GM12873 (cell line): ENCODE measurements around the gene SPANXN4.

Source experiments
- TF ChIP-seq, protein P1 (sequence below): IDR thresholded peaks from 2 replicates; pipeline ENCODE4 v1.5.1; 2012; ENCODE audit warnings: low read depth, mild to moderate bottlenecking, moderate library complexity, low read length, control low read depth; ENCODE audit not compliant: insufficient read depth; ENCODE audit errors: missing control alignments

SPANXN4 gene

DNA sequence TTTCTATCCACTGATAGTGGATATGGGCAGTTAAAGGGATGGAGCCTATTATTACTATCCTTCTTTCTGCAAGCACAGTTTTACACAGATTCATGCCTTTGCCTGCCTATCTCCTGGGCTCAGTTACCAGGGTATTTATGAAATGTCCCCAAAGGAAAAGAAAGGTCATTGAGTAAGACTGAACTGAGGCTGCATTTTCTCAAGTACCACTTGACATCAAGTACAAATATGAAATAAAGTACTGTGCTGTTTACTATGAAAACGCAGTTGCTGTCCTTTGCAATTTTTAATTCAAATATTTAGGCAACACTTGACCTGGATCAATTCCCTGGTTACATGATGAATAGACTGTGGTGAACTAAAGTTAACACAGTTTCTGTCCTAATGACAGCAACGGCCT lies 23.5 kb upstream of the SPANXN4 start:
- TF ChIP-seq, protein P1, sequence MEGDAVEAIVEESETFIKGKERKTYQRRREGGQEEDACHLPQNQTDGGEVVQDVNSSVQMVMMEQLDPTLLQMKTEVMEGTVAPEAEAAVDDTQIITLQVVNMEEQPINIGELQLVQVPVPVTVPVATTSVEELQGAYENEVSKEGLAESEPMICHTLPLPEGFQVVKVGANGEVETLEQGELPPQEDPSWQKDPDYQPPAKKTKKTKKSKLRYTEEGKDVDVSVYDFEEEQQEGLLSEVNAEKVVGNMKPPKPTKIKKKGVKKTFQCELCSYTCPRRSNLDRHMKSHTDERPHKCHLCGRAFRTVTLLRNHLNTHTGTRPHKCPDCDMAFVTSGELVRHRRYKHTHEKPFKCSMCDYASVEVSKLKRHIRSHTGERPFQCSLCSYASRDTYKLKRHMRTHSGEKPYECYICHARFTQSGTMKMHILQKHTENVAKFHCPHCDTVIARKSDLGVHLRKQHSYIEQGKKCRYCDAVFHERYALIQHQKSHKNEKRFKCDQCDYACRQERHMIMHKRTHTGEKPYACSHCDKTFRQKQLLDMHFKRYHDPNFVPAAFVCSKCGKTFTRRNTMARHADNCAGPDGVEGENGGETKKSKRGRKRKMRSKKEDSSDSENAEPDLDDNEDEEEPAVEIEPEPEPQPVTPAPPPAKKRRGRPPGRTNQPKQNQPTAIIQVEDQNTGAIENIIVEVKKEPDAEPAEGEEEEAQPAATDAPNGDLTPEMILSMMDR = no peak

DNA sequence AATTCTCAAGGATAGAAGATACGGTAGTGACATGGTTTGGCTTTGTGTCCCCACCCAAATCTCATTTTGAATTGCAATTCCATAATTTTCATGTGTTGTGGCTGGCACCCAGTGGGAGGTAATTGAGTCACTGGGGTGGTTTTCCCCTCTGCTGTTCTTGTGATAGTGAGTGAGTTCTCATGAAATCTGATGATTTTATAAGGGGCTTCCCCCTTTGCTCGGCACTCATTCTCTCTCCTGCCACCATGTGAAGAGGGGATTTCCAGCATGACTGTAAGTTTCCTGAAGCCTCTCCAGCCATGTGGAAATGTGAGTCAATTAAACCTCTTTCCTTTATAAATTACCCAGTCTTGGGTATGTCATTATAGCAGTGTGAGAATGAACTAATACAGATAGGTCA lies 8.5 kb upstream of the SPANXN4 start:
- TF ChIP-seq, protein P1 = no peak

DNA sequence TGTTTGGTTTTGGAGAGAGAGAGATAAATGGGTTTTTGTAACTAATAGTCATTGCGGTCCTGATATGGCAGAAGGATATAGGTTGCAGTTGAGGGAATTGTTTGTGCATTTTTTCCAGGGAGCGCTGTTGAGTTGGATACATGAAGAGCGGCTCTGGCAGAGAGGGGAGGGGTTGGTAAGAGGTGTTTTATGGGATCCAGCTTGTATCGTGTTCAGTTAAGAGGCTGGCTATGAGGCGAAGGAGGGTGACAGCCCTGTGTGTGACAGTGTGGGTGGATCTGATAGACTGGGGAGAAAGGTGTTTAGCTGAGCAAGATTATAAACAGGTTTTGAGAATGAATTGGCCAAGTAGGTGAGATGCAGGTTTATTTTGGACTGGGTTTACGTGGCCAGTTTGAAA lies 1.5 kb downstream of the SPANXN4 start:
- TF ChIP-seq, protein P1 = no peak

DNA sequence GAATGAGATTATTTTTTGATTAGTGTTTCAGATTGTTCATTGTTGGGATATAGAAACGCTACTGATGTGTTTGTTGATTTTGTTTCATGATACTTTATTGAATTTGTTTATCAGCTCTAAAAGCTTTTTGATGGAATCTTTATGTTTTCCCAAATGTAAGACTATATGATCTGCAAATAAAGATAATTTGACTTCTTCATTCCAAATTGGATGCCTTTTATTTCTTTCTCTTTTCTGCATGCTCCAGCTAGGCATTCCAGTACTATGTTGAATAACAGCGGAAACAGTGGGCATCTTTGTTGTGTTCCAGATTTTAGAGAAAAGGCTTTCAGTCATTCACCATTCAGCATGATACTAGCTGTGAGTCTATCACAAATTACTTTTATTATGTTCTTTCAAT lies 21.8 kb downstream of the SPANXN4 start:
- TF ChIP-seq, protein P1 = no peak

DNA sequence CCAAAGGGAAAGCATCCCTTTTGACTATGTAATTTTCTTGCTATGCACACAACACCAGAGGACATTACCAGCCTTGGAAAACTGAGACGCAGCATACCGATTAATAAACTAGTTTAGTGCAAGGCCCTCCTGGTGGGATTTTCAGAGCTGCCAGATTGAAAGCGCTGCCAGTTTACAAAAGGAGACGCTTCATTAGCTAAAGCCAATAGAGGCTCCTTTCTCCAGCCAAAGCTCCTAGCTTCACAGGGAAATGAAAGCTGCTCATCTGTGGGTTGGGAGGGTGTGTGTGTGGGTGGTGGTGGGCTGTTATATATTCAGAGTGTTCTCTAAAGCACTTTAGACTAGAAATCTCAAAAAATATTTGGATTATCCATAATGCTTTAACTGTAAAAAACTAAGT lies 32.4 kb downstream of the SPANXN4 start:
- TF ChIP-seq, protein P1 = no peak

DNA sequence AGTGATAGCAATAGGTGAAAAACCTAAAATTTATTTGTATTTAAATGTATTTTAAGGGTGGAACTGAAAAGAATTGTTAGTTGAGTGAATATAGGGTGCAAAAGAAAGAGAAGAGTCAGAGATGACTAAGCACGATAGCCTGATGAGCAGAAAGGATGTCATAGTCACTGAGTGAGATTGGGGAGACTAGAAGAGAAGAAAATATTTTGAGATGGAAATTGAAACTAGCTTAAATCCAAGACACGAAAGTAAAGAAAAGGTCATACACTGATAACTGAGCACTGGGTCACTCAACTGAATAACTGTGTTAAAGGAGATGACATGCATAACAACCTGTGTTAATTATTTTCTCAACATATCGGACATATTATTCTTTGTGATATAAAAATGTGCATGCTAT lies 55.5 kb downstream of the SPANXN4 start:
- TF ChIP-seq, protein P1 = no peak

DNA sequence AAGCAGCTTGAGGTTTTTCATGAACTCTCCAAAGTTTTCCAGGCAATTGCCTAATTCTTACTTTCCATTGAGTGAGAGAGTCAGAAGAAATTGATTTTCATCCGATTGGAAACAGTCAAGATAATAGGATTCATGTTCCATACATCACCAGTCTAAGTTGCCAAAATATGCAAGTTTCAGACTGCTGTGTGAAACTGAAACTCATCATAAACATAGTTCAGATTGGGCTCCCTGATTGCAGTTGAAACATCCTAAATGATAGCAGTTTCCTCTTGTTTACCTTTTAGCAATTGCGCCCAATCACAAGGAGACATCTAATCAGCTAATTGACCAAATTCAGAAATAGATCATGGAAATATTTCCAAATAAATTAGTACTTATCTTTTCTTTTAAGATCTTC lies 56.8 kb downstream of the SPANXN4 start:
- TF ChIP-seq, protein P1 = no peak
